Smooth muscle cell (in vitro differentiated cells): ENCODE measurements around the gene LUZP1. TPM values are rescaled to one million over a fixed set of nuclear protein-coding genes. Genes with fewer than 3 reads are reported as not detected.

ENCODE experiments used
- DNase-seq: peaks from one replicate; lab custom pipeline; 2025; ENCODE audit not compliant: unreplicated experiment; lab: John Stamatoyannopoulos, UW
- H2AFZ ChIP-seq: fragments of 200-600 bp; sonication (generic); 2 replicates; pipeline ENCODE4 v1.6.0; 2016; ENCODE audit warnings: antibody characterized with exemption, low read depth, mild to moderate bottlenecking
- H3F3A ChIP-seq: fragments of 200-600 bp; sonication (generic); 2 replicates; pipeline ENCODE4 v1.6.0; 2017; ENCODE audit warnings: antibody characterized with exemption, low read depth
- H3K27ac ChIP-seq: fragments of 200-600 bp; sonication (generic); 2 replicates; pipeline ENCODE4 v1.5.1; 2016; ENCODE audit warnings: low read depth, mild to moderate bottlenecking
- H3K27me3 ChIP-seq: fragments of 200-600 bp; sonication (generic); 2 replicates; pipeline ENCODE4 v1.6.1; 2016; ENCODE audit warnings: low read depth, mild to moderate bottlenecking
- H3K36me3 ChIP-seq: fragments of 200-600 bp; sonication (generic); 2 replicates; pipeline ENCODE4 v1.5.1; 2016; ENCODE audit warnings: low read depth
- H3K4me1 ChIP-seq: fragments of 200-600 bp; sonication (generic); 2 replicates; pipeline ENCODE4 v1.5.1; 2016; ENCODE audit warnings: low read depth
- H3K4me2 ChIP-seq: fragments of 200-600 bp; sonication (generic); 2 replicates; pipeline ENCODE4 v1.6.0; 2016; ENCODE audit warnings: mild to moderate bottlenecking
- H3K4me3 ChIP-seq: fragments of 200-600 bp; sonication (generic); 2 replicates; pipeline ENCODE4 v1.5.1; 2016; ENCODE audit warnings: mild to moderate bottlenecking
- H3K79me2 ChIP-seq: fragments of 200-600 bp; sonication (generic); 2 replicates; pipeline ENCODE4 v1.6.0; 2016; ENCODE audit warnings: low read depth, mild to moderate bottlenecking
- H3K9ac ChIP-seq: fragments of 200-600 bp; sonication (generic); 2 replicates; pipeline ENCODE4 v1.6.0; 2016; ENCODE audit warnings: low read depth
- H3K9me3 ChIP-seq: fragments of 200-600 bp; sonication (generic); replicated peaks from 2 replicates; pipeline ENCODE4 v1.5.1; 2016; ENCODE audit warnings: low read depth
- H4K20me1 ChIP-seq: fragments of 200-600 bp; sonication (generic); 2 replicates; pipeline ENCODE4 v1.6.0; 2016; ENCODE audit warnings: low read depth
- CTCF ChIP-seq: fragments of 200-600 bp; sonication (generic); IDR thresholded peaks from 2 replicates; pipeline ENCODE4 v1.5.1; 2017; ENCODE audit warnings: borderline replicate concordance, mild to moderate bottlenecking, antibody characterized with exemption; ENCODE audit not compliant: insufficient read depth, poor library complexity, severe bottlenecking
- WGBS: methylation state at CpG from one replicate; pipeline ENCODE4 v1.1.7; 2016; ENCODE audit warnings: low lambda C conversion rate; 5-methylcytosine and 5-hydroxymethylcytosine counted together
- polyA plus RNA-seq: library from polyadenylated mRNA; unstranded; fragments of >200 nt; fragmentation: Nextera tagmentation; extraction: Ambion mirVana; gene quantifications from 2 replicates; pipeline ENCODE4 v1.2.1, GENCODE V29; 2016
- total RNA-seq: library from RNA; depleted of rRNA; stranded (reverse); fragments of >200 nt; gene quantifications from 2 replicates; pipeline ENCODE4 v1.2.3, GENCODE V29; 2014

LUZP1 gene
- total and polyA plus RNA-seq, 2 experiments from 2014 or later, result 29.2 to 39.2 TPM

GRCh38 chr1:23114424-23115079, 54.1 kb downstream of the LUZP1 start:
- no peaks in the 10 kb centered on the region for H3K27me3 ChIP-seq
- H3K79me2 ChIP-seq, result peaks cover 99% of the 10 kb centered on the region
- H4K20me1 ChIP-seq, result peaks cover 100% of the 10 kb centered on the region
- no peaks in the 10 kb centered on the region for H3F3A ChIP-seq
- H3K4me2 ChIP-seq, result peak overlapping the region; percentile 15
- no peaks in the 10 kb centered on the region for H3K9me3 ChIP-seq
- H3K4me3 ChIP-seq, result no peak overlapping the region
- TF ChIP-seq CTCF, result no peak
- H3K27ac ChIP-seq, result peak overlapping the region; percentile 7
- H2AFZ ChIP-seq, result no peak overlapping the region
- no peak for DNase-seq
- peaks cover 16% of the 10 kb centered on the region for H3K4me1 ChIP-seq
- no peaks in the 10 kb centered on the region for H3K36me3 ChIP-seq
- 81% methylated on average over 6 of the region's 6 CpGs for WGBS
- H3K9ac ChIP-seq, result no peak overlapping the region

- no peak for DNase-seq
- no peak overlapping the region for H3K4me2 ChIP-seq
- no peaks in the 10 kb centered on the region for H3F3A ChIP-seq
- no peaks in the 10 kb centered on the region for H3K9me3 ChIP-seq
- 84% methylated on average over 4 of the region's 6 CpGs for WGBS
- H3K27ac ChIP-seq, result no peak overlapping the region
- H3K79me2 ChIP-seq, result peaks cover 97% of the 10 kb centered on the region
- H3K36me3 ChIP-seq, result peaks cover 4% of the 10 kb centered on the region
- H4K20me1 ChIP-seq, result peaks cover 100% of the 10 kb centered on the region
- H3K4me3 ChIP-seq, result no peak overlapping the region
- no peak overlapping the region for H2AFZ ChIP-seq
- TF ChIP-seq CTCF, result no peak
- H3K27me3 ChIP-seq, result no peaks in the 10 kb centered on the region
- no peak overlapping the region for H3K9ac ChIP-seq
- H3K4me1 ChIP-seq, result peaks cover 16% of the 10 kb centered on the region
Measured at GRCh38 chr1:23111600-23112535, 56.8 kb downstream of the LUZP1 start.

DNA sequence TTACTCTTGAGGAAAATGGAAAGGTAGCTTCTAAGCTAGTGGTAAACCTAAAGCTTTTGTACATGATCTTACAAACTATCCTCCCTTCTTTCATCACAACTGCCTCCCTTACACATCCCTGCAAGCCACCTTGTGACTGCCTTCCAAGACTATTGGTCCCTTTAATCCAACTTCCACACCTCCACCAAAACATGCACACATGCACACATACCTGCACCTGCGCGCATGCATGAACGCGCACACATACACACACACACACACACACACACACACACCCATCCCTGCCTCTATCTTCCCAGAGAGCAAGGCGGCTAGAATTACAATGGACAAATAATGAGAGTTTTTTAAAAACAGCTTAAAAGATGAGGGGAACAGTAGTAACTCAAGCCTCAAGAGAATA, 58.3 kb downstream of the LUZP1 start:
- Histone ChIP-seq H3K9me3 (no peaks in the 10 kb centered on the region), H3F3A (no peaks in the 10 kb centered on the region), H3K4me1 (peaks cover 16% of the 10 kb centered on the region), H2AFZ (no peak overlapping the region), H3K36me3 (peaks cover 4% of the 10 kb centered on the region), H3K4me3 (no peak overlapping the region), H4K20me1 (peaks cover 100% of the 10 kb centered on the region), H3K9ac (no peak overlapping the region), H3K27me3 (no peaks in the 10 kb centered on the region), H3K79me2 (peaks cover 92% of the 10 kb centered on the region), H3K4me2 (no peak overlapping the region), H3K27ac (no peak overlapping the region)
- DNase-seq, result no peak
- TF ChIP-seq CTCF, result no peak
- 99% methylated on average over 5 of the region's 5 CpGs for WGBS
